HG03280 (cell line): ENCODE data around the gene TNFRSF25.
"Not testable (repeated sequence)": the region's sequence is repeated elsewhere in the genome, so short reads cannot be mapped to it uniquely, and the experiment has no call there.

Experiments used
- ATAC-seq: cut with Tn5 transposase; IDR thresholded peaks from one replicate; pipeline ENCODE4 v1.9.1; 2021; ENCODE audit warnings: mild to moderate bottlenecking, moderate library complexity; ENCODE audit not compliant: unreplicated experiment

TNFRSF25 gene

GRCh38 chr1:6437012-6437700, 28.8 kb downstream of the TNFRSF25 start:
- ATAC-seq: not testable (repeated sequence)

- not testable (repeated sequence) for ATAC-seq
Measured at GRCh38 chr1:6436277-6436676, 29.7 kb downstream of the TNFRSF25 start.

DNA sequence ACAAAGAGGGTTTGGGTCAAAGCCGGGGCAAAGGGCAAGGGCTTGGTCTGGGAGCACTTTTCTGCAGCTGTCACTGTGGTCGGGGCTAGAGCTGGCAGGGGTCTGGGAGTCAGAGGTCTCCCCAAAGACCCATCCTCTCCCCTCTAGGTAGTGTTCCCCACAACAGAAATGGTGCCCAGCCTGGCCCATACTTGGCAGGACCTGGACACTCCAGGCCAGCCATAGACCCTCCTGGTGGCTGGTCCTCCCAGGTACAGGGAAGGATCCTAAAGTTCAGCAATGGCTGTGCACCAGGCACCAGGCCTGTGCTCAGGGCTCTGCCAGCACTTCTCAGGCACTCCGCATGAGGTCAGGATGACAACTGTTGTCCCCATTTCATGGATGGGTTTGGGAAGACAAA, 30.4 kb downstream of the TNFRSF25 start:
- no peak for ATAC-seq

- no peak for ATAC-seq
Measured at GRCh38 chr1:6435129-6435528, 30.8 kb downstream of the TNFRSF25 start.

- no peak for ATAC-seq
Measured at GRCh38 chr1:6434186-6434585, 31.8 kb downstream of the TNFRSF25 start.

DNA sequence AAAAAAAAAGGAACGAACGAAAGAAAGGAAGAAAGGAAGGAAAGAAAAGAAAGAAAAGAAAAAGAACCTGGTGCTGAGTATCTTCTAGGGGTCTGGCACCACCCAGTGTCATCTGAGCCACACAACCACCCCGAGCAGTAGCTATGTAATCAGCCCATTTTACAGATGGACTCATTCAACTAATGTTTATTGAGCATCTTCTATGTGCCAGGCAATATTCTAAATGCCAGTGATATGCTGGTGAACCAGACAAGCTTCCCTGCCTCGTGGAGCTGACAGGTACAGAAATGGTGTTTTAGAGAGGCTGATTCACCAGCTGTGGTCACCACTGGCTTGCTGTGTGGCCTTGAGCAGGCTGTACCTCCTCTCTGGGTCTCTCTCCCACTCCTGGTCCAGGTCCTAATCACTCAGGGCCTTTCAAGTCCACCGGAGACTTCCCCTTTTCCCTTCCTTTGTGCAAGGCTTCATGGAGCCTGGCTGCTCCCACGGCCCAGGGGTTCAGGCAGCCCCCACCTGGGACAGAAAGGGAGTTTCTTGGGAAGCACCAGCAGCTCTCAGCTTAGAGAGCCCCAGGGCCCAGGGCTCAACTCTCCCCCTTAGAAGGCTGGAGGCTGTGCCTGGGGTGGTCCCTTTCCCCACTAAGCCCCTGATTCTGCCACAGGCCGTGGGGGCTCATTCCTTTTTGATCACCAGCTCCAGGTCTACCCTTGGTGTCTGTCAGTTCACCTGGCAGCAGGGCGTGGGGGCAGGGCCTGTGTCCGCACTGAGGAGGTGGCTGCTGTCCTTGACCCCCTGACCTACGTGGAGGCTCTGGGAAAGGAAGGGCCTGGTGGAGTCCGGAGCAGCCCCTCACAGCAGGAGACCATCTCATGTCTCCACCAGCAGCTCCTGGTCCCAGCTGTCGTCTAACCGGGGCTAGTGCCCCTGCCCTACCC, 34.1 kb downstream of the TNFRSF25 start:
- not testable (repeated sequence) for ATAC-seq

DNA sequence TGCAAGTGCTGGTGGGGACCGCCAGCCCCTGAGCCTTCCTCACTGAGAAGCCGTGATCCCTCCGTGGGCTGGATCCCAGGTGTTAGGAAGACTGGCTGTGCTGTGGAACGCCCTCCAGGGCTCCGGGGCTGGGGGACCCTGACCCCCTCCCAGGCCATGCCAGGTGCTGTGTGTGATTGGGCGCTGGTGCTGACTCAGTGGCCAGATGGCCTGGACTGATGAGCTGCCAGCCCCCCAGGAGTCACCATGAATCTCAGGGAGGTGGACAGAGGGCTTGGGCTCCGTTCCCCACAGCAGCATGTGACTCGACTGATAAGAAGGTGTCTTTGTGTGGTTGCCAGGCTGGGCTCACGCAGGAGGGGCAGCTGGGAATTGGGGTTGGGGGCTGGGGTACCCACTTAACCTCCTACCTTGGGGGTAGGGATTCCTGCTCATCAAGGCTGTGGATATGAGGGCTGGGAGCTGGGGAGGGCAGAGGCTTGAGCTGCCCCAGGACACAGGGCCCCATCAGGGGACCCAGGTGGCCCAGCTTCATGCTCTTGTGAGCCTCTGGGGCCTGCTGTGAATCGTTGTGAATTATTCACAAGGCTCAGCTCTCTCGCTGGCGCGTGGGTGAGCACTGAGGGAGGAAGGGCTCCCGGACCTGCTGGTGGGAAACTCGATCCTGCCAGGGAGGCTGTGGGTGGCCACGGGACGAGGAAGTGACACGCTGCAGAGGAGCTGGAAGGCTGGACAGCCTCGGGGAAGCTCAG, 36.1 kb downstream of the TNFRSF25 start:
- ATAC-seq: not testable (repeated sequence)

GRCh38 chr1:6428453-6428852, 37.5 kb downstream of the TNFRSF25 start:
- ATAC-seq: not testable (repeated sequence)

DNA sequence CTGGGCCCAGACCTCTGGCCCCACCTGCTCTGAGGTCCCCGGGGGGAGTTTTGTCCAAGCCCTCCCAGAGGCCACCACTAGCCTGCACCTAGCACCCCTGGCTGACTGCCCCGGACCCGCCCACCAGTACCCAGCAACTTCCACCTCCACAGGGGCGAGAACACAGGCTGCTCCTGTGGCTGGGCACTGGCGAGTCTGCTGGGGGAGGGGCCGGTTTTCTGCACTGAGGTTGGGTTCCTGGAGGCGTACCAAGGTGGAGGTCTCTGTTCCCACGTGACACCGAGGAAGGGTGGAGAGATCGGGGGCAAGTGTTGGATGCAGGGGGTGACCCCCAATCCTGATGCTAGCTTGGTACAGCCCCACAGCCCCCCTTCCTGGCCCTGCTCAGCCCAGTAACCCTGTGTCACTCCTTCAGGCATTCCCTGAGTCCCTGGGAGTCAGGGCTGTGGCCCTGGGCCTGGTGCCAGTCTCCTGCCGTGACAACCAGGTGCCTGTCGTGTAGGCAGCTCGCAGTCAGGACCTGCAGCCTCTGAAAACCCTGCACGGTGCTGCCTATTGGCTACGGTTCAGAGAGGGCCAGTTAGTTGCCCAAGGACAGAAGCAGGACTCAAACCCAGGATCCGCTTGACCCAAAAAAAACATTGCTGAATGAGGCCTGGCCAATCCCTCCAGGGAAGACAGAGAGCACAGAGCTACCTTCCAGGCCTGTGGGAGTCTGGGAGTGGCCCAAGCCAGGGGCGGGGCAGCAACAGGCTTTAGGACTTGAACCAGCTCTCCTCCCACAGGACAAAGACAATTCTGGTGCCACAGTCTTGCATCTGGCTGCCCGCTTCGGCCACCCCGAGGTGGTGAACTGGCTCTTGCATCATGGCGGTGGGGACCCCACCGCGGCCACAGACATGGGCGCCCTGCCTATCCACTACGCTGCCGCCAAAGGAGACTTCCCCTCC, 38.3 kb downstream of the TNFRSF25 start:
- ATAC-seq: no peak

- ATAC-seq: no peak
Measured at GRCh38 chr1:6426972-6427350, 39.0 kb downstream of the TNFRSF25 start.

- ATAC-seq: no peak
Measured at GRCh38 chr1:6426277-6426971, 39.5 kb downstream of the TNFRSF25 start.

- no peak for ATAC-seq
Measured at GRCh38 chr1:6425658-6426057, 40.3 kb downstream of the TNFRSF25 start.

GRCh38 chr1:6424619-6425593, 41.1 kb downstream of the TNFRSF25 start, which contains the start of gene ESPN:
Gene ESPN (plus strand): TSS chr1:6424776. CDS start chr1:6424956, 180 bp downstream.
- ATAC-seq: no peak

DNA sequence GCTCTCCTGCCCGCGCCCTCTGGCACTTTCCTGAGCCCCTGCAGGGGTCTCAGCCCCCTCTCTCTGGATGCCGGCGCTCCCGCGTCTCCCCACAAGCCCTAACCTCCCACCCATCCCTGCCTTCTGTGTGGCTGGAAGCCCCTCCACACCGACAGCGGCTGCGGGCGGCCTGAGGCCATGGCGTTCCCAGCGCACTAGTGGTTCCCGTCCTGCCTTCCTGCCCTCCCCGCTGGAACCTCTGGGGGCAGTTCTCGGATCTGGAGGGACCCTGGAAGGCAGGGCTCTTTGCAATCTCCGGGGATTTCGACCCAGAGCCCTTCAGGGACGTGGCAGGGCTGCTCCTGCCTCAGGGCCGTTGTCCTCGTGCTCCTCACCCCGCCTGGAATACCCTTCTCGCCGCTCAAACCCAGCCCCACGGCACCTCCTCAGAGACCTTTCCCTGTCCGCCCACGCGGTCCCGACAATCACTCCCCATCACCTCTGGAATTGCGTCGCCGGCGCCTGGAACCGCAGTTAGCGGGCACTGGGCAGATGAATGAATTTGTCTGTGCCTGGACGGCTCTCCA, 41.9 kb downstream of the TNFRSF25 start:
- ATAC-seq: no peak

- peak; percentile 45 for ATAC-seq
Measured at GRCh38 chr1:6423321-6423999, 42.5 kb downstream of the TNFRSF25 start.

DNA sequence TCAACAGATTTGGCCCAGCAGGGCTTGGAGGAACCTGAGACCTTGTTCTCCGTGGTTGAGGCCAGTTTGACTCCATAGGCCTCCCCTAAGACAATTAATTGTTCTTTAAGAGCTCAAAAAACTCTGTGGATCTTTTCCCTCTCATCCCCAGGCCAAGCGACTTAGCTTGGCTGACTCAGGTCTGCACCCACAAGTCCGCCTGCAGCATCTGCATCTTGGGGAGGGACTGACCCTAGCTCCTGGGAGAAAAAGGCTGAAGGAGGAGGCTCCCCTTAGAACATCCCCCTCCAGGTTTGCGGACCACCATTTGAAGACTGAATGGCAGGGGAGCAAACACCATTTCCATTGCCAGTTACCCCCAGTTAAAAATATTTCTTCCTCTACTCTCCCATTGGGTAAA, 44.7 kb downstream of the TNFRSF25 start:
- no peak for ATAC-seq

GRCh38 chr1:6420454-6421042, 45.4 kb downstream of the TNFRSF25 start:
- no peak for ATAC-seq
